ENCODE data around the gene EPB41.

- no peak for TF ChIP-seq AEBP2 (tag by site-specific recombination; IDR thresholded peaks at IDR 0.05; ENCODE audit: borderline replicate concordance)
- TF ChIP-seq CTCF (tag by site-specific recombination; IDR thresholded peaks at IDR 0.05), result no peak
- no peak for TF ChIP-seq ZNF138 (tag by site-specific recombination; IDR thresholded peaks at IDR 0.05; ENCODE audit: borderline replicate concordance)
- TF ChIP-seq ZNF311 (tag by site-specific recombination; IDR thresholded peaks at IDR 0.05; ENCODE audit: borderline replicate concordance), result no peak
These were observed 68.7 kb downstream of the EPB41 start for GRCh38 chr1:28983091-28983490.
